ENCODE data around the gene SDK2. TPM values are rescaled to one million over a fixed set of nuclear protein-coding genes. Genes with fewer than 3 reads are reported as not detected.
"Not testable (repeated sequence)": the region's sequence is repeated elsewhere in the genome, so short reads cannot be mapped to it uniquely, and the experiment has no call there.

Gene SDK2
- polyA plus RNA-seq, 2 of the 4 experiments (the other 2 are of a cell fraction) = 0.36 to 0.57 TPM

- TF ChIP-seq RCOR1 (IDR thresholded peaks at IDR 0.05; ENCODE audit: low read depth, low read length) = no peak
- TF ChIP-seq MAX (IDR thresholded peaks at IDR 0.05) = no peak
- no peak for TF ChIP-seq KDM1A (IDR thresholded peaks at IDR 0.05; ENCODE audit: low read depth)
- no peak for TF ChIP-seq EHF (CRISPR knock-in tag; IDR thresholded peaks at IDR 0.05)
- TF ChIP-seq CTCF (IDR thresholded peaks at IDR 0.05) = no peak
- no peak for TF ChIP-seq REST (IDR thresholded peaks at IDR 0.05)
- no peak for TF ChIP-seq MYC (IDR thresholded peaks at IDR 0.05; ENCODE audit: borderline replicate concordance, low read length)
- no peak overlapping the region for H3K4me3 ChIP-seq
- ATAC-seq (no peak), DNase-seq (ENCODE audit: low read depth in 1 of 2, low spot score in 1 of 2) (no peak), FAIRE-seq (no peak)
- no peak overlapping the region for H3K4me2 ChIP-seq
- H3K9me3 ChIP-seq = no peaks in the 10 kb centered on the region
- CTCF ChIA-PET = interaction anchor here (0.9 kb wide), 1 partner anchor 13 kb away, joined by 3 read pairs; no protein-coding TSS in a partner anchor
- POLR2A ChIA-PET = no interaction called here
- H3K27ac ChIP-seq = peak overlapping the region in 1 of 2 experiments; percentile 34; a peak in 3 of 6 replicates
- WGBS (ENCODE audit: missing lambda C conversion rate) = 67% methylated on average over 7 of the region's 12 CpGs
- H3K4me1 ChIP-seq = peaks cover 24% of the 10 kb centered on the region
Measured at GRCh38 chr17:73334771-73335513, 309.3 kb downstream of the SDK2 start.

- H3K27ac ChIP-seq; H3K4me3 ChIP-seq; H3K9me3 ChIP-seq; ATAC-seq; POLR2A ChIA-PET; FAIRE-seq; DNase-seq (ENCODE audit: low read depth in 1 of 2, low spot score in 1 of 2); H3K4me2 ChIP-seq: not testable (repeated sequence)
- 94% methylated on average over 9 of the region's 9 CpGs for WGBS (ENCODE audit: missing lambda C conversion rate)
- CTCF ChIA-PET = interaction anchor here (0.6 to 2.4 kb wide), 5 partner anchors 14 to 1625 kb away, joined by 3 to 9 read pairs (median 5); no protein-coding TSS in a partner anchor
- H3K4me1 ChIP-seq = peaks cover 16% of the 10 kb centered on the region; the same call in 1 of the 3 replicates
Measured at GRCh38 chr17:73333445-73333844, 310.8 kb downstream of the SDK2 start.

- no peak overlapping the region for H3K27ac ChIP-seq
- no peak overlapping the region for H3K4me2 ChIP-seq
- H3K4me1 ChIP-seq = peaks cover 9% of the 10 kb centered on the region; the same call in 1 of the 3 replicates
- ATAC-seq (no peak), DNase-seq (ENCODE audit: low read depth in 1 of 2, low spot score in 1 of 2) (no peak), FAIRE-seq (no peak)
- CTCF ChIA-PET = interaction anchor here (1.2 to 1.7 kb wide), 5 partner anchors 13 to 846 kb away, joined by 3 to 9 read pairs (median 4); partner anchors contain the start of gene CDC42EP4
- TF ChIP-seq ZFP36 (IDR thresholded peaks at IDR 0.05; ENCODE audit: borderline replicate concordance, partially characterized antibody) = no peak
- TF ChIP-seq FOSB (CRISPR knock-in tag; IDR thresholded peaks at IDR 0.05) = no peak
- no peak for TF ChIP-seq CHD2 (IDR thresholded peaks at IDR 0.05; ENCODE audit: low read length, partially characterized antibody)
- TF ChIP-seq EHMT2 (IDR thresholded peaks at IDR 0.05; ENCODE audit: low read depth) = no peak
- no peak for TF ChIP-seq ATOH8 (CRISPR knock-in tag; IDR thresholded peaks at IDR 0.05; ENCODE audit: low read depth)
- TF ChIP-seq NPAS2 (CRISPR knock-in tag; IDR thresholded peaks at IDR 0.05; ENCODE audit: borderline replicate concordance) = no peak
- TF ChIP-seq HEYL (CRISPR knock-in tag; IDR thresholded peaks at IDR 0.05) = no peak
- no peak for TF ChIP-seq RNF2 (IDR thresholded peaks at IDR 0.05; ENCODE audit: borderline replicate concordance, low read depth)
- TF ChIP-seq TFCP2L1 (CRISPR knock-in tag; IDR thresholded peaks at IDR 0.05) = no peak
- no peak for TF ChIP-seq POLR2AphosphoS2 (conservative IDR thresholded peaks at IDR 0.05; ENCODE audit: low read length)
- TF ChIP-seq BCL3 (IDR thresholded peaks at IDR 0.05) = no peak
- no peak for TF ChIP-seq FOXS1 (CRISPR knock-in tag; IDR thresholded peaks at IDR 0.05)
- no peak for TF ChIP-seq RARB (CRISPR knock-in tag; IDR thresholded peaks at IDR 0.05)
- POLR2A ChIA-PET = no interaction called here
- H3K9me3 ChIP-seq = no peaks in the 10 kb centered on the region
- 43% methylated on average over 2 of the region's 3 CpGs for WGBS (ENCODE audit: missing lambda C conversion rate)
- no peak overlapping the region for H3K4me3 ChIP-seq
Measured at GRCh38 chr17:73331060-73331459, 313.2 kb downstream of the SDK2 start.

Data from A549 (cell line).